ENCODE measurements around the gene CHAD. TPM values are rescaled to one million over a fixed set of nuclear protein-coding genes. Genes with fewer than 3 reads are reported as not detected.

CHAD gene
- polyA plus RNA-seq, 1 donor from 2014 or later = not detected

- Histone ChIP-seq H3K9me3 (ENCODE audit: low read length) (no peaks in the 10 kb centered on the region), H4K20me1 (ENCODE audit: insufficient read depth) (no peaks in the 10 kb centered on the region), H3K27me3 (ENCODE audit: insufficient read depth, low read depth, low read length) (no peaks in the 10 kb centered on the region), H3K27ac (ENCODE audit: low read length) (no peak overlapping the region), H3K4me3 (ENCODE audit: low read length) (no peak overlapping the region), H3K9me2 (ENCODE audit: insufficient read depth, low read length) (no peaks in the 10 kb centered on the region), H2AFZ (ENCODE audit: low read depth, low read length) (no peak overlapping the region), H3K4me2 (ENCODE audit: low read length) (no peak overlapping the region), H3K79me2 (replicated peaks; ENCODE audit: insufficient read depth, low read length) (no peaks in the 10 kb centered on the region), H3K36me3 (ENCODE audit: insufficient read depth, low read length) (no peaks in the 10 kb centered on the region), H3F3A (ENCODE audit: insufficient read depth, low read length, poor library complexity, severe bottlenecking) (no peaks in the 10 kb centered on the region), H3K9ac (ENCODE audit: low read length) (no peak overlapping the region)
- TF ChIP-seq REST (IDR thresholded peaks at IDR 0.05; ENCODE audit: borderline replicate concordance) (no peak), TAF1 (IDR thresholded peaks at IDR 0.05; ENCODE audit: low read depth) (no peak), SMC3 (conservative IDR thresholded peaks at IDR 0.05; ENCODE audit: poor library complexity) (no peak), RAD21 (conservative IDR thresholded peaks at IDR 0.05) (no peak), POLR2AphosphoS5 (IDR thresholded peaks at IDR 0.05) (no peak), CTCF (IDR thresholded peaks at IDR 0.05; ENCODE audit: poor library complexity, severe bottlenecking) (no peak), EP300 (conservative IDR thresholded peaks at IDR 0.05; ENCODE audit: poor library complexity, severe bottlenecking) (no peak), EZH2 (IDR thresholded peaks at IDR 0.05; ENCODE audit: borderline replicate concordance, insufficient read depth, low read length, poor library complexity, severe bottlenecking) (no peak), MXI1 (conservative IDR thresholded peaks at IDR 0.05; ENCODE audit: poor library complexity, severe bottlenecking) (no peak)
Observed at GRCh38 chr17:50482110-50482509, 13.4 kb upstream of the CHAD start.

- Histone ChIP-seq H3K9me2 (ENCODE audit: insufficient read depth, low read length) (no peaks in the 10 kb centered on the region), H3K79me2 (replicated peaks; ENCODE audit: insufficient read depth, low read length) (no peaks in the 10 kb centered on the region), H2AFZ (ENCODE audit: low read depth, low read length) (no peak overlapping the region), H4K20me1 (ENCODE audit: insufficient read depth) (no peaks in the 10 kb centered on the region), H3K9me3 (ENCODE audit: low read length) (no peaks in the 10 kb centered on the region), H3F3A (ENCODE audit: insufficient read depth, low read length, poor library complexity, severe bottlenecking) (no peaks in the 10 kb centered on the region), H3K9ac (ENCODE audit: low read length) (no peak overlapping the region), H3K27ac (ENCODE audit: low read length) (no peak overlapping the region), H3K4me2 (ENCODE audit: low read length) (no peak overlapping the region), H3K4me3 (ENCODE audit: low read length) (no peak overlapping the region), H3K36me3 (ENCODE audit: insufficient read depth, low read length) (no peaks in the 10 kb centered on the region), H3K27me3 (ENCODE audit: insufficient read depth, low read depth, low read length) (no peaks in the 10 kb centered on the region)
- TF ChIP-seq REST (IDR thresholded peaks at IDR 0.05; ENCODE audit: borderline replicate concordance) = no peak
Observed at GRCh38 chr17:50481648-50482047, 13.0 kb upstream of the CHAD start.

All from neural cell (in vitro differentiated cells).